Vagina (tissue), 2 donors: ENCODE results near the gene ZNF521.

Source experiments
- POLR2A ChIP-seq, 2 donors: fragments of 450-650 bp; IDR thresholded peaks; one replicate each; pipeline ENCODE4 v1.6.1; 2017; ENCODE audit warnings: antibody characterized with exemption in 2 of 2, mild to moderate bottlenecking in 2 of 2, moderate library complexity in 2 of 2
- TF ChIP-seq, protein P1 (sequence below), 3 experiments: fragments of 450-650 bp in 2 of 3; fragments of 200-600 bp in 1 of 3; sonication (generic) in 1 of 3; IDR thresholded peaks; one replicate each; pipeline ENCODE4 v1.5.1; 2017 to 2019; ENCODE audit warnings: antibody characterized with exemption in 3 of 3, mild to moderate bottlenecking in 2 of 3, moderate library complexity in 2 of 3

DNA sequence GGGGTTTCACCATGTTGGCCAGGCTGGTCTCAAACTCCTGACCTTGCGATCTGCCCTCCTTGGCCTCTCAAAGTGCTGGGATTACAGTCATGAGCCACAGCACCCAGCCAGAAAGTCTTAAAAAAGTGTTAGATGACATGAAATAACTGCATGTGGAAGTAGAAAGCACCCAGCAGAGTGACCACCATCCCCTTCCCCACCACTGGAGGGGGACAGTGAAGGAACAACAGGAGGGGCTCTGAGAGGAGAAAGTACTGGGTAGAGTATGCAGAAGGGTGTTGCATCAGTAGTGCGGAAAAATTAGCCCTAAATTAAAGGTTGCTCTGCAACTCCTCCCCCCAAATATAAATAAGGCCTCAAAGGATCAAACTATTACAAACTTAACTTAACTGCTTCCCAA lies 230.5 kb downstream of the ZNF521 start:
- TF ChIP-seq, protein P1, sequence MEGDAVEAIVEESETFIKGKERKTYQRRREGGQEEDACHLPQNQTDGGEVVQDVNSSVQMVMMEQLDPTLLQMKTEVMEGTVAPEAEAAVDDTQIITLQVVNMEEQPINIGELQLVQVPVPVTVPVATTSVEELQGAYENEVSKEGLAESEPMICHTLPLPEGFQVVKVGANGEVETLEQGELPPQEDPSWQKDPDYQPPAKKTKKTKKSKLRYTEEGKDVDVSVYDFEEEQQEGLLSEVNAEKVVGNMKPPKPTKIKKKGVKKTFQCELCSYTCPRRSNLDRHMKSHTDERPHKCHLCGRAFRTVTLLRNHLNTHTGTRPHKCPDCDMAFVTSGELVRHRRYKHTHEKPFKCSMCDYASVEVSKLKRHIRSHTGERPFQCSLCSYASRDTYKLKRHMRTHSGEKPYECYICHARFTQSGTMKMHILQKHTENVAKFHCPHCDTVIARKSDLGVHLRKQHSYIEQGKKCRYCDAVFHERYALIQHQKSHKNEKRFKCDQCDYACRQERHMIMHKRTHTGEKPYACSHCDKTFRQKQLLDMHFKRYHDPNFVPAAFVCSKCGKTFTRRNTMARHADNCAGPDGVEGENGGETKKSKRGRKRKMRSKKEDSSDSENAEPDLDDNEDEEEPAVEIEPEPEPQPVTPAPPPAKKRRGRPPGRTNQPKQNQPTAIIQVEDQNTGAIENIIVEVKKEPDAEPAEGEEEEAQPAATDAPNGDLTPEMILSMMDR (IDR thresholded peaks at IDR 0.05), result no peak
- no peak for TF ChIP-seq POLR2A (IDR thresholded peaks at IDR 0.05)
